Heart left ventricle (tissue), 13 donors: Measurements from ENCODE around the gene NELL1.

Experiments used
- CTCF ChIP-seq, 12 donors: fragments of 200-600 bp; sonication (generic) in 4 of 12; IDR thresholded peaks; one replicate each; pipeline versions ENCODE4 v1.5.0 to v1.8.0; 2018 to 2022; ENCODE audit warnings: antibody characterized with exemption in 12 of 12, mild to moderate bottlenecking in 5 of 12
- POLR2A ChIP-seq, 2 donors: fragments of 450-650 bp; IDR thresholded peaks; one replicate each; pipeline ENCODE4 v1.6.1; 2017; ENCODE audit warnings: antibody characterized with exemption in 2 of 2, mild to moderate bottlenecking in 2 of 2, moderate library complexity in 2 of 2
- donor health status: ischemic (EF 13 %, LVEDD 7.1; RV severe dilation, severe dysfunction).
- donor health status: DM: no; HTN: yes; CAD: no.
- donor health status: DM: no; HTN: no; CAD: no.
- donor health status: ischemic (EF 25% LVEDD 6.9; RV normal size, moderate dysfunction).
- donor health status: ischemic (EF 25% LVEDD 5.7; RV mildly dilated, moderate dysfunction).
- donor health status: ischemic (EF 35%, LVEDD 5.7; RV mildly dilated, moderate dysfunction).
- donor health status: nonischemic (EF 11% LVEDD 7.7; RV severe dilation, severe dysfunction).
- donor health status: DM: yes; HTN: yes; CAD: no.
- donor health status: PGD.
- donor health status: ischemic (EF 29% LVEDD 5.4; RV normal size, mild dysfunction).
- donor health status: nonischemic (EF 23%, LVEDD 6.1; RV moderate dilation, normal function).

- TF ChIP-seq CTCF (IDR thresholded peaks at IDR 0.05) (no peak), POLR2A (IDR thresholded peaks at IDR 0.05) (no peak)
These were observed 191.9 kb downstream of the NELL1 start for GRCh38 chr11:20861322-20861721.
